HepG2 (cell line): Measurements from ENCODE around the gene ANAPC5. TPM values are rescaled to one million over a fixed set of nuclear protein-coding genes. Genes with fewer than 3 reads are reported as not detected.

Experiments used
- CHCHD3 ChIP-seq: sonication (generic); formaldehyde crosslinking; IDR thresholded peaks from 2 replicates; pipeline ENCODE4 v1.8.0; 2022; ENCODE audit warnings: mild to moderate bottlenecking, missing genetic modification reagents, moderate library complexity
- CREB1 ChIP-seq, 2 experiments: fragments of 450-650 bp in 1 of 2; IDR thresholded peaks; 2 replicates each; pipeline ENCODE4 v1.6.1; 2016 to 2017; ENCODE audit warnings: control low read depth in 1 of 2, mild to moderate bottlenecking in 1 of 2, missing compliant biosample characterization in 1 of 2, missing genetic modification characterization in 1 of 2
- FOSL2 ChIP-seq: sonication (generic); formaldehyde crosslinking; IDR thresholded peaks from 2 replicates; pipeline ENCODE4 v1.4.0; 2020; ENCODE audit warnings: missing genetic modification reagents
- HNRNPLL ChIP-seq: fragments of 200-400 bp; formaldehyde crosslinking; IDR thresholded peaks from 2 replicates; pipeline ENCODE4 v1.6.1; 2017; ENCODE audit warnings: mild to moderate bottlenecking, low read depth, low read length; ENCODE audit not compliant: poor library complexity, severe bottlenecking
- KDM5A ChIP-seq: fragments of 200-600 bp; sonication (generic); IDR thresholded peaks from 2 replicates; pipeline ENCODE4 v1.7.0; 2018; ENCODE audit warnings: antibody characterized with exemption, mild to moderate bottlenecking, low read length, borderline replicate concordance
- NFATC3 ChIP-seq: sonication (generic); formaldehyde crosslinking; IDR thresholded peaks from 2 replicates; pipeline ENCODE4 v1.5.1; 2020; ENCODE audit warnings: mild to moderate bottlenecking, missing genetic modification reagents
- RBM39 ChIP-seq: fragments of 200-400 bp; formaldehyde crosslinking; IDR thresholded peaks from one replicate; pipeline ENCODE4 v1.6.1; 2018; ENCODE audit warnings: antibody characterized with exemption, mild to moderate bottlenecking, low read depth, low read length; ENCODE audit not compliant: poor library complexity, severe bottlenecking
- SIN3B ChIP-seq: fragments of 150-350 bp; IDR thresholded peaks from 2 replicates; pipeline ENCODE4 v1.6.1; 2014; ENCODE audit warnings: low read length
- SP2 ChIP-seq: sonication (generic); formaldehyde crosslinking; IDR thresholded peaks from 2 replicates; pipeline ENCODE4 v1.5.1; 2020; ENCODE audit warnings: mild to moderate bottlenecking, missing genetic modification reagents
- ZNF207 ChIP-seq: fragments of 450-650 bp; IDR thresholded peaks from 2 replicates; pipeline ENCODE4 v1.6.1; 2016; ENCODE audit warnings: antibody characterized with exemption, borderline replicate concordance
- ZNF333 ChIP-seq: sonication (generic); formaldehyde crosslinking; IDR thresholded peaks from 2 replicates; pipeline ENCODE4 v1.4.0; 2020; ENCODE audit warnings: mild to moderate bottlenecking, missing genetic modification reagents, borderline replicate concordance
- ZNF614 ChIP-seq: IDR thresholded peaks from 2 replicates; pipeline ENCODE4 v1.6.1; 2018; ENCODE audit warnings: missing biosample characterization, missing genetic modification reagents, inconsistent platforms, borderline replicate concordance
- ZNF749 ChIP-seq: sonication (generic); formaldehyde crosslinking; IDR thresholded peaks from 2 replicates; pipeline ENCODE4 v1.8.0; 2022; ENCODE audit warnings: mild to moderate bottlenecking, missing genetic modification reagents, moderate library complexity, borderline replicate concordance
- polyA plus RNA-seq, 8 experiments: library from polyadenylated mRNA; depleted of rRNA in 3 of 8; stranded (reverse) in 7 of 8; unstranded in 1 of 8; fragments of >200 nt; fragmentation: Illumina TruSeq in 4 of 8; extraction: Trizol in 4 of 8; gene quantifications; 2 replicates each; pipeline versions ENCODE4 v1.2.1 to v1.2.3, GENCODE V29; 2011 to 2016; ENCODE audit warnings: low read depth in 4 of 8, missing spikeins in 1 of 8, mixed read lengths in 1 of 8; ENCODE audit not compliant: insufficient read depth in 1 of 8
- total RNA-seq, 5 experiments: library from RNA; depleted of rRNA; stranded (reverse); fragments of >200 nt; fragmentation: Illumina TruSeq; extraction: Trizol; gene quantifications; 2 replicates each; pipeline ENCODE4 v1.2.3, GENCODE V29; 2016; ENCODE audit warnings: low read depth in 1 of 5
- TF ChIP-seq, protein P1 (sequence below): sonication (generic); formaldehyde crosslinking; IDR thresholded peaks from 2 replicates; pipeline ENCODE4 v1.4.0; 2020; ENCODE audit warnings: mild to moderate bottlenecking, missing genetic modification reagents
- TF ChIP-seq, protein P2 (sequence below): fragments of 450-650 bp; IDR thresholded peaks from 2 replicates; pipeline ENCODE4 v1.6.1; 2017
- TF ChIP-seq, protein P3 (sequence below): sonication (generic); formaldehyde crosslinking; IDR thresholded peaks from 2 replicates; pipeline ENCODE4 v1.4.0; 2020; ENCODE audit warnings: missing genetic modification reagents
- TF ChIP-seq, protein P4 (sequence below): IDR thresholded peaks from 2 replicates; pipeline ENCODE4 v1.6.1; 2018; ENCODE audit warnings: missing genetic modification reagents, mild to moderate bottlenecking, missing compliant biosample characterization
- TF ChIP-seq, protein P5 (sequence below): sonication (generic); formaldehyde crosslinking; IDR thresholded peaks from 2 replicates; pipeline ENCODE4 v1.4.0; 2020; ENCODE audit warnings: missing genetic modification reagents

ANAPC5 gene
- total and polyA plus RNA-seq, 2 of the 13 experiments (the other 11 are each of a cell fraction or from before 2014, with no cell fraction given): 146 to 161 TPM

DNA sequence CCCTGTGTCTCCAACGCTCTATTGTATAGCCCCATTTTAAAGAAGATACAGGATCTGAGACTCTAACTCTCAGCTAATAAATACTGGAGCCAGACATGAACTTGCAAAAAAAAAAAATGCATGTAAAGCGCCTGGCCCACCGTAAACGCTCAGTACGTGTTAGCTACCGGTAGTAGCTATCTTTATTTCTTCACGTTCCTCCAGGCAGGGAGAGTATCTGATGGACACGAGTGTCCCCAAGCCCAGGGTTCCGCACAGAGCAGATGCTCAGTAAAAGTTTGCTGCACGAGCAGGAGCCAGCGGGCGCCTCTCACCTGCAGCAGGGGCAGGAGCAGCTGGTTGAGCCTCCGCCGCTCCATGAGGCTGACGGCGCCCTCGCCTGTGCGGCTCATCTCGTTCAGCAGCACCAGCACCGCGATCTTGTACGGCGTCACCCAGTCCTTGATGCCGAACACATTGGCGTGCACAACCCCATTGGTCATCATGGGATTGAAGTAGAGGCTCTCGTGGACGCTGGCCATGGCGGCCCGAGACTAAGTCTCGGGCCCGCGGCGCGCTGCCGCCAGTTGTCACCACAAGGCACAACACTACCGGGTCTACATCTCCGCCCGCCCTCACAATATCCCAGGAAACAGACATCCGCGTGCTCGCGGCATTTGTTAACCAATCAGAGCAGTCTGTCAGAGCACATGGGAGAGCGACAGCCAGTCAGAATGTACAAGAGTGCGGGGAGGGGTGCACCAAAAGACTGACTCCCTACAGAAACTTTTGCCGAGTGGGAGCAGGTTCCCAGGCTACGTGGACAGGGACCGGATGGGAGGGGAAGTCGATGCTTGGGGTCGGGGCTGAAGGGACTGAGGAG is at the start of gene ANAPC5 (continued):
- peak; percentile 93 for TF ChIP-seq KDM5A
- TF ChIP-seq, protein P1, sequence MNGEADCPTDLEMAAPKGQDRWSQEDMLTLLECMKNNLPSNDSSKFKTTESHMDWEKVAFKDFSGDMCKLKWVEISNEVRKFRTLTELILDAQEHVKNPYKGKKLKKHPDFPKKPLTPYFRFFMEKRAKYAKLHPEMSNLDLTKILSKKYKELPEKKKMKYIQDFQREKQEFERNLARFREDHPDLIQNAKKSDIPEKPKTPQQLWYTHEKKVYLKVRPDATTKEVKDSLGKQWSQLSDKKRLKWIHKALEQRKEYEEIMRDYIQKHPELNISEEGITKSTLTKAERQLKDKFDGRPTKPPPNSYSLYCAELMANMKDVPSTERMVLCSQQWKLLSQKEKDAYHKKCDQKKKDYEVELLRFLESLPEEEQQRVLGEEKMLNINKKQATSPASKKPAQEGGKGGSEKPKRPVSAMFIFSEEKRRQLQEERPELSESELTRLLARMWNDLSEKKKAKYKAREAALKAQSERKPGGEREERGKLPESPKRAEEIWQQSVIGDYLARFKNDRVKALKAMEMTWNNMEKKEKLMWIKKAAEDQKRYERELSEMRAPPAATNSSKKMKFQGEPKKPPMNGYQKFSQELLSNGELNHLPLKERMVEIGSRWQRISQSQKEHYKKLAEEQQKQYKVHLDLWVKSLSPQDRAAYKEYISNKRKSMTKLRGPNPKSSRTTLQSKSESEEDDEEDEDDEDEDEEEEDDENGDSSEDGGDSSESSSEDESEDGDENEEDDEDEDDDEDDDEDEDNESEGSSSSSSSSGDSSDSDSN (CRISPR knock-in tag): peak; percentile 85
- TF ChIP-seq, protein P2, sequence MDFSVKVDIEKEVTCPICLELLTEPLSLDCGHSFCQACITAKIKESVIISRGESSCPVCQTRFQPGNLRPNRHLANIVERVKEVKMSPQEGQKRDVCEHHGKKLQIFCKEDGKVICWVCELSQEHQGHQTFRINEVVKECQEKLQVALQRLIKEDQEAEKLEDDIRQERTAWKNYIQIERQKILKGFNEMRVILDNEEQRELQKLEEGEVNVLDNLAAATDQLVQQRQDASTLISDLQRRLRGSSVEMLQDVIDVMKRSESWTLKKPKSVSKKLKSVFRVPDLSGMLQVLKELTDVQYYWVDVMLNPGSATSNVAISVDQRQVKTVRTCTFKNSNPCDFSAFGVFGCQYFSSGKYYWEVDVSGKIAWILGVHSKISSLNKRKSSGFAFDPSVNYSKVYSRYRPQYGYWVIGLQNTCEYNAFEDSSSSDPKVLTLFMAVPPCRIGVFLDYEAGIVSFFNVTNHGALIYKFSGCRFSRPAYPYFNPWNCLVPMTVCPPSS: no peak
- peak; percentile 32 for TF ChIP-seq HNRNPLL
- peak; percentile 75; the same call in 1 of the 2 replicates for TF ChIP-seq ZNF333 (CRISPR knock-in tag)
- no peak for TF ChIP-seq ZNF207
- TF ChIP-seq, protein P3, sequence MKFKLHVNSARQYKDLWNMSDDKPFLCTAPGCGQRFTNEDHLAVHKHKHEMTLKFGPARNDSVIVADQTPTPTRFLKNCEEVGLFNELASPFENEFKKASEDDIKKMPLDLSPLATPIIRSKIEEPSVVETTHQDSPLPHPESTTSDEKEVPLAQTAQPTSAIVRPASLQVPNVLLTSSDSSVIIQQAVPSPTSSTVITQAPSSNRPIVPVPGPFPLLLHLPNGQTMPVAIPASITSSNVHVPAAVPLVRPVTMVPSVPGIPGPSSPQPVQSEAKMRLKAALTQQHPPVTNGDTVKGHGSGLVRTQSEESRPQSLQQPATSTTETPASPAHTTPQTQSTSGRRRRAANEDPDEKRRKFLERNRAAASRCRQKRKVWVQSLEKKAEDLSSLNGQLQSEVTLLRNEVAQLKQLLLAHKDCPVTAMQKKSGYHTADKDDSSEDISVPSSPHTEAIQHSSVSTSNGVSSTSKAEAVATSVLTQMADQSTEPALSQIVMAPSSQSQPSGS: peak; percentile 74; the same call in 1 of the 2 replicates
- TF ChIP-seq SIN3B: peak; percentile 88
- TF ChIP-seq, protein P4, sequence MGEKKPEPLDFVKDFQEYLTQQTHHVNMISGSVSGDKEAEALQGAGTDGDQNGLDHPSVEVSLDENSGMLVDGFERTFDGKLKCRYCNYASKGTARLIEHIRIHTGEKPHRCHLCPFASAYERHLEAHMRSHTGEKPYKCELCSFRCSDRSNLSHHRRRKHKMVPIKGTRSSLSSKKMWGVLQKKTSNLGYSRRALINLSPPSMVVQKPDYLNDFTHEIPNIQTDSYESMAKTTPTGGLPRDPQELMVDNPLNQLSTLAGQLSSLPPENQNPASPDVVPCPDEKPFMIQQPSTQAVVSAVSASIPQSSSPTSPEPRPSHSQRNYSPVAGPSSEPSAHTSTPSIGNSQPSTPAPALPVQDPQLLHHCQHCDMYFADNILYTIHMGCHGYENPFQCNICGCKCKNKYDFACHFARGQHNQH: peak; percentile 66; the same call in 1 of the 2 replicates
- TF ChIP-seq CREB1 (IDR thresholded peaks at IDR 0.05): peak; percentile 88
- peak; percentile 94 for TF ChIP-seq CREB1 (CRISPR knock-in tag; IDR thresholded peaks at IDR 0.05)
- no peak for TF ChIP-seq CHCHD3
- TF ChIP-seq ZNF749: peak; percentile 81; the same call in 1 of the 2 replicates
- TF ChIP-seq NFATC3 (CRISPR knock-in tag): no peak
- peak; percentile 92; the same call in 1 of the 2 replicates for TF ChIP-seq ZNF614 (CRISPR knock-in tag)
- peak; percentile 36 for TF ChIP-seq FOSL2 (CRISPR knock-in tag)
- peak; percentile 85 for TF ChIP-seq SP2 (CRISPR knock-in tag)
- TF ChIP-seq RBM39: peak; percentile 85
- TF ChIP-seq, protein P5, sequence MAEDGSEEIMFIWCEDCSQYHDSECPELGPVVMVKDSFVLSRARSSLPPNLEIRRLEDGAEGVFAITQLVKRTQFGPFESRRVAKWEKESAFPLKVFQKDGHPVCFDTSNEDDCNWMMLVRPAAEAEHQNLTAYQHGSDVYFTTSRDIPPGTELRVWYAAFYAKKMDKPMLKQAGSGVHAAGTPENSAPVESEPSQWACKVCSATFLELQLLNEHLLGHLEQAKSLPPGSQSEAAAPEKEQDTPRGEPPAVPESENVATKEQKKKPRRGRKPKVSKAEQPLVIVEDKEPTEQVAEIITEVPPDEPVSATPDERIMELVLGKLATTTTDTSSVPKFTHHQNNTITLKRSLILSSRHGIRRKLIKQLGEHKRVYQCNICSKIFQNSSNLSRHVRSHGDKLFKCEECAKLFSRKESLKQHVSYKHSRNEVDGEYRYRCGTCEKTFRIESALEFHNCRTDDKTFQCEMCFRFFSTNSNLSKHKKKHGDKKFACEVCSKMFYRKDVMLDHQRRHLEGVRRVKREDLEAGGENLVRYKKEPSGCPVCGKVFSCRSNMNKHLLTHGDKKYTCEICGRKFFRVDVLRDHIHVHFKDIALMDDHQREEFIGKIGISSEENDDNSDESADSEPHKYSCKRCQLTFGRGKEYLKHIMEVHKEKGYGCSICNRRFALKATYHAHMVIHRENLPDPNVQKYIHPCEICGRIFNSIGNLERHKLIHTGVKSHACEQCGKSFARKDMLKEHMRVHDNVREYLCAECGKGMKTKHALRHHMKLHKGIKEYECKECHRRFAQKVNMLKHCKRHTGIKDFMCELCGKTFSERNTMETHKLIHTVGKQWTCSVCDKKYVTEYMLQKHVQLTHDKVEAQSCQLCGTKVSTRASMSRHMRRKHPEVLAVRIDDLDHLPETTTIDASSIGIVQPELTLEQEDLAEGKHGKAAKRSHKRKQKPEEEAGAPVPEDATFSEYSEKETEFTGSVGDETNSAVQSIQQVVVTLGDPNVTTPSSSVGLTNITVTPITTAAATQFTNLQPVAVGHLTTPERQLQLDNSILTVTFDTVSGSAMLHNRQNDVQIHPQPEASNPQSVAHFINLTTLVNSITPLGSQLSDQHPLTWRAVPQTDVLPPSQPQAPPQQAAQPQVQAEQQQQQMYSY (CRISPR knock-in tag): no peak
